GM12892 (cell line): ENCODE measurements around the gene VSIG10.
"Not testable (repeated sequence)": the region's sequence is repeated elsewhere in the genome, so short reads cannot be mapped to it uniquely, and the experiment has no call there.

Experiments
- DNase-seq: peaks from one replicate; pipeline ENCODE4 v3.0.0; 2011; ENCODE audit not compliant: insufficient read length
- FAIRE-seq: peaks from 2 replicates; lab custom pipeline; 2011; peaks lifted over from hg19 to GRCh38; lab: Jason Lieb, UNC
- POLR2A ChIP-seq: IDR thresholded peaks from 2 replicates; pipeline ENCODE4 v1.6.1; 2011; ENCODE audit warnings: low read depth, low read length, control low read depth
- POLR2AphosphoS5 ChIP-seq: IDR thresholded peaks from 2 replicates; pipeline ENCODE4 v1.6.1; 2011; ENCODE audit warnings: low read depth, low read length, control low read depth
- TAF1 ChIP-seq: IDR thresholded peaks from 2 replicates; pipeline ENCODE4 v1.6.1; 2011; ENCODE audit warnings: low read depth, mild to moderate bottlenecking, control low read depth, low read length, borderline replicate concordance

The VSIG10 gene

GRCh38 chr12:118102609-118103008 lies 1.2 kb downstream of the VSIG10 start:
- FAIRE-seq, result no peak
- TF ChIP-seq TAF1 (no peak), POLR2A (no peak), POLR2AphosphoS5 (no peak)
- no peak for DNase-seq

GRCh38 chr12:118102070-118102469 lies 1.7 kb downstream of the VSIG10 start:
- no peak for DNase-seq
- no peak for FAIRE-seq
- no peak for TF ChIP-seq TAF1
- no peak for TF ChIP-seq POLR2AphosphoS5
- no peak for TF ChIP-seq POLR2A

DNA sequence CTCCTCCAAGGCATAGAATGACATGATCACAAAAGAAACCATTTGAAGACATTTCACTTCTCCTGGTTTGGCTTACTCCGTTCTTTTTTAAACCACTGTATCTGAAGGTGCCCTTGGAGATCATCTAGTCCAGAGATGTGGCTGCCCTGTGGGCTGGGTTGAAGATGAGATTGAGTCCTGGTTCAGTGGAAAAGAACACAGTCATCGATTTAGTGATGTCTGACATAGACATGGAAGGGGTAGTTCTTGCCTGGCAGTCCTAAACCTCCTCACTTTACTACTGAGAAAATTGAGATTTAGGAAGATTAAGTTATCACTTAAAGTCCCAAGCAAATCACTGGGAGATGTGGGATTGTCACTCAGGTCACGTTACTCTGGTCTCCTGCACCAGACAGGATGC lies 2.8 kb downstream of the VSIG10 start:
- TF ChIP-seq TAF1 (no peak), POLR2AphosphoS5 (no peak), POLR2A (no peak)
- DNase-seq, result no peak
- FAIRE-seq, result no peak

DNA sequence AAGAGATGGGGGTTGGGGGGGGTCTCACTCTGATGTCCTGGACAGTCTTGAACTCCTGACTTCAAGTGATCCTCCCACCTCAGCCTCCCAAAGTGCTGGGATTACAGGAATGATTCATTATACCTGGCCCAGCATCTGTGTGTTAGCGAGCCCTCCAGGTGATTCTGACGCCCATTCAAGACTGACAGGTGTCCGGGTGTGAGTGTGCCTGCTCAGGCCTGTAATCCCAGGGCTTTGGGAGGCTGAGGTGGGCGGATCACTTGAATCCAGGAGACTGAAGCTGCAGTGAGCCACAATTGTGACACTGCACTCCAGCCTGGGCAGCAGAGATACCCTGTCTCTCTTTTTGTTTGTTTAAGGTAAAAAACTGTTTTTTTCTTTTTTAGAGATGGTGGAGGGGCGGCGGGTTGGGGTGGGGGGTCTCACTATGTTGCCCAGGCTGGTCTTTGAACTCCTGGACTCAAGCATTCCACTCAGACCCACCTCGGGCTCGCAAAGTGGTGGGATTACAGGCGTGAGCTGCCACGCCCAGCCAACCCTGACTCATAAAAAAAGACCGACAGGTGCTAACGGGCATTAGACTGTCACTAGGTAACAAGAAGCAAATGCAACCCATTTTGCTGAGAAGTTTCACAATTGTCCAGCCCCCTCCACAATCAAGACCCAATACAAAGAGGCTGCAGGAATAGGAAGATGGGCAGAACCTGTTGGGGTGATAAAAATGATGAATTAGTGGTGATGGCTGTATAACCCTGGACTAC lies 4.7 kb downstream of the VSIG10 start:
- no peak for FAIRE-seq
- DNase-seq, result no peak
- TF ChIP-seq TAF1, result no peak
- no peak for TF ChIP-seq POLR2AphosphoS5
- TF ChIP-seq POLR2A, result no peak

GRCh38 chr12:118098401-118098800 lies 5.4 kb downstream of the VSIG10 start:
- FAIRE-seq (no peak), DNase-seq (no peak)
- TF ChIP-seq TAF1 (no peak), POLR2AphosphoS5 (no peak), POLR2A (no peak)

DNA sequence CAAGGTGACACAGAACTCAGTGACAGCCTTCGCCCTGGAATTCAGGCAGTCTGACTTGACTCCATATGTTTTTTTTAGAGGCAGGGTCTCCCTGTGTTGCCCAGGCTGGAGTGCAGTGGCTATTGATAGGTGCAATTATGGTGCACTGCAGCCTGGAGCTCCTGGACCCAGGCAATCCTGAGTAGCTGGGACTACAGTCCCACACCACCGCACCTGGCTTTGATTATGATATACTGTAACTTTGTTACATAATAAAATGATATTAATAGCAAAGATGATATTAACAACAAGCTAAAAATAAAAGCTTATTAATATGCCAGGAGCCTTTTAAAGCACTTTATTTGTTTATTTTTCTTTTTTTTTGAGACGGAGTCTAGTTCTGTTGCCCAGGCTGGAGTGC lies 9.8 kb downstream of the VSIG10 start:
- TF ChIP-seq TAF1 (no peak), POLR2A (no peak), POLR2AphosphoS5 (no peak)
- DNase-seq (no peak), FAIRE-seq (no peak)

- FAIRE-seq (no peak), DNase-seq (no peak)
- no peak for TF ChIP-seq POLR2A
- no peak for TF ChIP-seq TAF1
- no peak for TF ChIP-seq POLR2AphosphoS5
Measured at GRCh38 chr12:118089782-118090181, 14.0 kb downstream of the VSIG10 start.

DNA sequence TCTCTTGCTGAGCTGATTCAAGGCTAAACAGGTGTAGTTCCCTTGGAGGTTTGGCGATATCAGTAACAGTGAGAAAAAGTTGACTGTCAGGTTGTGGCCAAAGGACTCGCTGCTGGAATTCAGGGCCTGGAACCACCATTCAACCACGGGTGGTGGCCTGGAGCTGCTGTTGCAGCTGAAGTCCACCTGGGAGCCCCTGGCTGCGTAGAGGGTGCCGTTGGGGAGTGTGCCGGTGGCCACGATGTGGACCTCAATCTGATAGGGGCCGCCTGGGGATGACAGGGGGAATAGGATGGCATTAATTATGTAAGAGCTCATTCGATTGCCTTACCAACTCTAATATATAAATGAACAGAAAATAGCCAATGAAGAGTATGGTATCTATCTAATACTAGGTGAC lies 21.6 kb downstream of the VSIG10 start:
- no peak for DNase-seq
- FAIRE-seq, result no peak
- TF ChIP-seq POLR2A (no peak), TAF1 (no peak), POLR2AphosphoS5 (no peak)

DNA sequence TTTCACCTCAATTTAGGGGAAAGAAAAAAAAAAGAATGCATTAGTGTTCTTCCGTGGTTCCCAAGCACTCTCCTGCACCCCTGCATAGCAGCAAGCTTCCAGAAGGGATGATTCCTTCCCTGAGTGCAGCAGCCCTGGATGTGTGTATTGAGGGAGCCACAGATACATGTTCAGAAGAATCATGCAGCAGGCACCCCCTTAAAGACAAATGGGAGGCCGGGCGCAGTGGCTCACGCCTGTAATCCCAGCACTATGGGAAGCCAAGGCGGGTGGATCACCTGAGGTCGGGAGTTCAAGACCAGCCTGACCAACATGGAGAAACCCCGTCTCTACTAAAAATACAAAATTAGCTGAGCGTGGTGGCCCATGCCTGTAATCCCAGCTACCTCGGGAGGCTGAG lies 22.3 kb downstream of the VSIG10 start:
- not testable (repeated sequence) for DNase-seq, FAIRE-seq

DNA sequence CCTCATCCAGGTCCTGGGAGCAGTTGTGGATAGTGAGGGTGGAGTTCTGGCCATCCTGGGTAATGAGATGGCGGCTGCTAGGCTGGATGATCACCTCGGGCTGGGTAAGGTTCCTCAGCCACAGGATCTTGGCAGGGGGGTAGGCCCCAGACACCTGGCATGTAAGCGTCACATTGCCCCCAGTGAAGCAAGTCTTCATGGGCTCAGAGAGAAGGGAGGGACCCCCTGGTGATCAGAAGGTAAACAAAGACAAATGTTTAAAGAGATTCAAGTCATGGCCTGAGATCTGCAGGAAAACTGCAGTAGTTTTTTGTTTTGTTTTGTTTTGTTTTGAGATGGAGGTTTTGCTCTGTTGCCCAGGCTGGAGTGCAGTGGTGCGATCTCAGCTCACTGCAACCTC lies 30.0 kb downstream of the VSIG10 start:
- FAIRE-seq, result no peak
- no peak for DNase-seq

DNA sequence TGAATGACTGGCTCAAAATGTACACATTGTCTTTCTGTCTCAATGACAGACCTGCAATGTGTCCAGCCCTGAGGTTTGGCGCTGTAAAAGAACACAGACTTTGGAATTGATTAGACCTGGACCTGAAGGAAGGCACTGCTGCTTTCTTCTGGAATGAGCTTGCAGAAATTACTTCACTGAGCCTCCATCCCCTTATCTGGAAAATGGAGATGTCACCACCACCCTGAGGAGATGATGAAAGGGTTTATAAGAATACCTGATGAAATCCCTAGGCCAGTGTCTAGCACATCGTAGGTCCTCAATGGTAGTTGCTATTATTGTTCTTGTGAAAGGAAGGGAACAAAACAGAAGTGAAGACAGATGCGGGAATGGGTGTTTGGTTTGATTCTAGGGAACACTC lies 33.2 kb downstream of the VSIG10 start:
- DNase-seq (no peak), FAIRE-seq (no peak)
- no peak for TF ChIP-seq POLR2A
- no peak for TF ChIP-seq TAF1
- no peak for TF ChIP-seq POLR2AphosphoS5

More for the DNA sequence above, 30.0 kb downstream of the VSIG10 start:
- no peak for TF ChIP-seq POLR2A
- TF ChIP-seq TAF1, result no peak
- TF ChIP-seq POLR2AphosphoS5, result no peak

- TF ChIP-seq TAF1, result no peak
- no peak for TF ChIP-seq POLR2A
- no peak for TF ChIP-seq POLR2AphosphoS5
- FAIRE-seq (no peak), DNase-seq (no peak)
Measured at GRCh38 chr12:118068445-118068844, 35.4 kb downstream of the VSIG10 start.
